MM.1S (cell line): ENCODE measurements around the gene PTTG1.

Source experiments
- DNase-seq: peaks from one replicate; pipeline ENCODE4 v3.0.0-alpha.2; 2015
- H2AFZ ChIP-seq: fragments of 300-600 bp; sonication (generic); 2 replicates; pipeline ENCODE4 v1.6.0; 2016; ENCODE audit warnings: antibody characterized with exemption, low read length
- H3F3A ChIP-seq: fragments of 300-600 bp; sonication (generic); 2 replicates; pipeline ENCODE4 v1.6.1; 2016; ENCODE audit warnings: mild to moderate bottlenecking, antibody characterized with exemption, low read length, moderate library complexity, mixed read lengths; ENCODE audit not compliant: insufficient read depth
- H3K27ac ChIP-seq: fragments of 300-600 bp; sonication (generic); 2 replicates; pipeline ENCODE4 v1.5.1; 2016; ENCODE audit warnings: mild to moderate bottlenecking, low read length
- H3K27me3 ChIP-seq: fragments of 300-600 bp; sonication (generic); replicated peaks from 2 replicates; pipeline ENCODE4 v1.6.0; 2016; ENCODE audit warnings: low read length; ENCODE audit not compliant: insufficient read depth
- H3K36me3 ChIP-seq: fragments of 300-600 bp; sonication (generic); replicated peaks from 2 replicates; pipeline ENCODE4 v1.6.1; 2016; ENCODE audit warnings: mild to moderate bottlenecking, low read length, mixed read lengths; ENCODE audit not compliant: insufficient read depth
- H3K4me1 ChIP-seq: fragments of 300-600 bp; sonication (generic); 2 replicates; pipeline ENCODE4 v1.6.1; 2016; ENCODE audit warnings: low read length, mixed read lengths
- H3K4me2 ChIP-seq: fragments of 300-600 bp; sonication (generic); 2 replicates; pipeline ENCODE4 v1.6.0; 2016; ENCODE audit warnings: low read depth, low read length
- H3K4me3 ChIP-seq: fragments of 300-600 bp; sonication (generic); 2 replicates; pipeline ENCODE4 v1.5.1; 2016; ENCODE audit warnings: low read length, mixed read lengths
- H3K79me2 ChIP-seq: fragments of 300-600 bp; sonication (generic); 2 replicates; pipeline ENCODE4 v1.6.1; 2016; ENCODE audit warnings: mixed run types, low read length, mixed read lengths
- H3K9ac ChIP-seq: fragments of 300-600 bp; sonication (generic); 2 replicates; pipeline ENCODE4 v1.6.1; 2016; ENCODE audit warnings: low read length, mixed read lengths
- H3K9me2 ChIP-seq: fragments of 300-600 bp; sonication (generic); replicated peaks from 2 replicates; pipeline ENCODE4 v1.6.1; 2016; ENCODE audit warnings: mild to moderate bottlenecking, low read length, mixed read lengths; ENCODE audit not compliant: insufficient read depth
- H3K9me3 ChIP-seq: fragments of 300-600 bp; sonication (generic); replicated peaks from 2 replicates; pipeline ENCODE4 v1.6.1; 2016; ENCODE audit warnings: mild to moderate bottlenecking, low read length, mixed read lengths; ENCODE audit not compliant: insufficient read depth
- H4K20me1 ChIP-seq: fragments of 300-600 bp; sonication (generic); 2 replicates; pipeline ENCODE4 v1.6.1; 2016; ENCODE audit warnings: mild to moderate bottlenecking, low read length, moderate library complexity, mixed read lengths; ENCODE audit not compliant: insufficient read depth
- EZH2 ChIP-seq: fragments of 300-600 bp; sonication (generic); optimal IDR thresholded peaks from 2 replicates; pipeline ENCODE3; 2017; ENCODE audit warnings: low read depth, mild to moderate bottlenecking, antibody characterized with exemption, low read length, mixed read lengths
- EZH2phosphoT487 ChIP-seq: fragments of 300-600 bp; sonication (generic); IDR thresholded peaks from 2 replicates; pipeline ENCODE4 v1.6.1; 2018; ENCODE audit warnings: antibody characterized with exemption, low read length
- TF ChIP-seq, protein P1 (sequence below): fragments of 300-600 bp; sonication (generic); IDR thresholded peaks from 2 replicates; pipeline ENCODE4 v1.5.1; 2016; ENCODE audit warnings: antibody characterized with exemption, low read length, mixed read lengths

PTTG1 gene

DNA sequence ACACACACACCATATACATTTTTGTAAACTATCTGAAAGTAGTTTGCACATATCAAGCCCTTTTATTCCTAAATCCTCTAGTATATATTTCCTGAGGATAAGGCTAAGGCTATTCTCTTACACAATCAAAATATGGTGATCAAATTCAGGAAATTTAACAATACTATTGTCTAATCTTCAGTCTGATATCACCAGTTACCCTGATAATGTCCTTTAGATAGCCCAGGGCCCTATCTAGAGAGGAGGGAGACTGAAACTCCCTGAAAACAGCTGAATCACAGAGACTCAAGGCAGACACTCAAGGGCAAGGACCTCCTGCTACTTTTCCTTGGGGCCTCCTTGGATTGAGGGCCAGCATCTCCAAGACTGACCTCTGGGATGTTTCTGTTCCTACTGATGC, 30.4 kb downstream of the PTTG1 start:
- no peaks in the 10 kb centered on the region for H4K20me1 ChIP-seq
- no peaks in the 10 kb centered on the region for H3K9me2 ChIP-seq
- H3K4me2 ChIP-seq, result no peak overlapping the region
- H3K4me3 ChIP-seq, result no peak overlapping the region
- H3K9me3 ChIP-seq, result no peaks in the 10 kb centered on the region
- no peaks in the 10 kb centered on the region for H3K79me2 ChIP-seq
- TF ChIP-seq EZH2phosphoT487 (no peak), EZH2 (no peak)
- TF ChIP-seq, protein P1, sequence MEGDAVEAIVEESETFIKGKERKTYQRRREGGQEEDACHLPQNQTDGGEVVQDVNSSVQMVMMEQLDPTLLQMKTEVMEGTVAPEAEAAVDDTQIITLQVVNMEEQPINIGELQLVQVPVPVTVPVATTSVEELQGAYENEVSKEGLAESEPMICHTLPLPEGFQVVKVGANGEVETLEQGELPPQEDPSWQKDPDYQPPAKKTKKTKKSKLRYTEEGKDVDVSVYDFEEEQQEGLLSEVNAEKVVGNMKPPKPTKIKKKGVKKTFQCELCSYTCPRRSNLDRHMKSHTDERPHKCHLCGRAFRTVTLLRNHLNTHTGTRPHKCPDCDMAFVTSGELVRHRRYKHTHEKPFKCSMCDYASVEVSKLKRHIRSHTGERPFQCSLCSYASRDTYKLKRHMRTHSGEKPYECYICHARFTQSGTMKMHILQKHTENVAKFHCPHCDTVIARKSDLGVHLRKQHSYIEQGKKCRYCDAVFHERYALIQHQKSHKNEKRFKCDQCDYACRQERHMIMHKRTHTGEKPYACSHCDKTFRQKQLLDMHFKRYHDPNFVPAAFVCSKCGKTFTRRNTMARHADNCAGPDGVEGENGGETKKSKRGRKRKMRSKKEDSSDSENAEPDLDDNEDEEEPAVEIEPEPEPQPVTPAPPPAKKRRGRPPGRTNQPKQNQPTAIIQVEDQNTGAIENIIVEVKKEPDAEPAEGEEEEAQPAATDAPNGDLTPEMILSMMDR, result no peak
- no peaks in the 10 kb centered on the region for H3K27me3 ChIP-seq
- no peaks in the 10 kb centered on the region for H3K36me3 ChIP-seq
- peaks cover 16% of the 10 kb centered on the region for H3K4me1 ChIP-seq
- H3K9ac ChIP-seq, result no peak overlapping the region
- DNase-seq, result no peak
- H2AFZ ChIP-seq, result no peak overlapping the region
- H3K27ac ChIP-seq, result no peak overlapping the region
- H3F3A ChIP-seq, result no peaks in the 10 kb centered on the region

DNA sequence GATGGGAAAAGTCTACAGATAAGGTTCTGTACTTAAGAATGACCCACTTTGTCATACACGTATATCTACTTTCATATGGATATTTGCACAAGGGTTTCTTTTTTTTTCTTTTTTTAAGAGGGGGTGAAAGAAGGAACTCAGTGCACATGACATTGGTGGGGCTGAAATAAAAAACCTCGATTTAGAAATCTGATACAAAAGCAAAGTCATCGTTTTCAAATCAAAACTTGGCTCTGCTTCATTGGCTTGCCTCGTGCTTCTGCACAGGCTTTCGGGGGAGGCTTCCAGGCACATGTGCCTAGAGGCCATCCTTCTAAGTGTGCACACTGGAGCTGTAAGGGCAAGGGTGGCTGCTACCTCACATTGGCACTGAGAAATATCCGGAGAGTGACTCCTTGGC, 31.1 kb downstream of the PTTG1 start:
- DNase-seq, result no peak
- H2AFZ ChIP-seq, result no peak overlapping the region
- no peaks in the 10 kb centered on the region for H3K9me3 ChIP-seq
- TF ChIP-seq, protein P1, result no peak
- TF ChIP-seq EZH2phosphoT487, result no peak
- no peak for TF ChIP-seq EZH2
- no peak overlapping the region for H3K27ac ChIP-seq
- H3K4me1 ChIP-seq, result peaks cover 16% of the 10 kb centered on the region
- H3F3A ChIP-seq, result no peaks in the 10 kb centered on the region
- no peaks in the 10 kb centered on the region for H4K20me1 ChIP-seq
- no peaks in the 10 kb centered on the region for H3K27me3 ChIP-seq
- no peak overlapping the region for H3K4me2 ChIP-seq
- no peaks in the 10 kb centered on the region for H3K79me2 ChIP-seq
- H3K36me3 ChIP-seq, result no peaks in the 10 kb centered on the region
- no peak overlapping the region for H3K9ac ChIP-seq
- no peak overlapping the region for H3K4me3 ChIP-seq
- H3K9me2 ChIP-seq, result no peaks in the 10 kb centered on the region

DNA sequence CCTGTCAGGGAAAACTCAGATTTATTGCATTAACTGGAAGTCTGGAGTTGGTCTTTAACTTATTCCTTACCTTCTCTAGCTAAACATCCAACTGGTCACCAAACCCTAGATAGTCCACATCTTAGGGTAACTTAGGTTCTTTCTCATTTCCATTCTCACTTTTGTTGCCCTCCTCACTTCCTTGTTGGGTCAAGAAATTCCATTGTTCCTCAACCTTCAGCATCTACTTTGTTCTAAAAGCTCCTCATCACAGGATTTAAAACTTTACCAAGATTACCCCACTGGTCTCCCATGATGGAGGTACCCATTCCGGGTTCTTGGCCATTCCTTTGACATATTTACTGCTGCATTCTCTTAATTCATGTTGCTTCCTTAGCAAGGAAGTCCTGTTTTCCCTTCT, 32.1 kb downstream of the PTTG1 start:
- no peaks in the 10 kb centered on the region for H3K79me2 ChIP-seq
- no peaks in the 10 kb centered on the region for H3K9me3 ChIP-seq
- no peaks in the 10 kb centered on the region for H3K9me2 ChIP-seq
- H3K4me3 ChIP-seq, result no peak overlapping the region
- H3K36me3 ChIP-seq, result no peaks in the 10 kb centered on the region
- no peaks in the 10 kb centered on the region for H3K27me3 ChIP-seq
- H4K20me1 ChIP-seq, result no peaks in the 10 kb centered on the region
- peaks cover 16% of the 10 kb centered on the region for H3K4me1 ChIP-seq
- no peak overlapping the region for H3K4me2 ChIP-seq
- H3K9ac ChIP-seq, result no peak overlapping the region
- H3K27ac ChIP-seq, result no peak overlapping the region
- TF ChIP-seq, protein P1, result no peak
- no peak for TF ChIP-seq EZH2
- no peak for TF ChIP-seq EZH2phosphoT487
- no peak for DNase-seq
- no peak overlapping the region for H2AFZ ChIP-seq
- H3F3A ChIP-seq, result no peaks in the 10 kb centered on the region

DNA sequence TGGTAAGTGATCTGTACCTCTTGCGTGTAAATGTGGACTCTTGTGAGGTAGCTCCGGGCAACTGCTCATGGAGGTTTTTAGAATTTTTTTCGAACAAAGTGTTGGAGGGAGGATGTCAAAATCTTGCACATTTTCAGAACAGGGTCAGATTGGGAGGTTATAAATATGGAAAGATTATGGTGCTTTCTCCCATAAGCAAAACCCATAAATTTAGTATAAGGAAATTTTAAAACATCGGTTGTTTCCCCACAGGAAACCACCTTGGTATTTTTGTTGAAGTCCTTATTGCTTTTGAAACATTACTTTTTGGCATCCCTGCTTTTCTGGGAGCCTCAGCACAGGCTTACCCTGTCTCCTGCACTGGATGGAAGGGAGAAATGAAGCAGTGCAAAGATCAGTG, 33.9 kb downstream of the PTTG1 start:
- TF ChIP-seq EZH2phosphoT487 (no peak), EZH2 (no peak)
- TF ChIP-seq, protein P1, result no peak
- H3K4me2 ChIP-seq, result no peak overlapping the region
- no peak overlapping the region for H3K27ac ChIP-seq
- H3K27me3 ChIP-seq, result no peaks in the 10 kb centered on the region
- peaks cover 8% of the 10 kb centered on the region for H3K4me1 ChIP-seq
- H2AFZ ChIP-seq, result no peak overlapping the region
- H4K20me1 ChIP-seq, result no peaks in the 10 kb centered on the region
- no peaks in the 10 kb centered on the region for H3K9me2 ChIP-seq
- no peak overlapping the region for H3K4me3 ChIP-seq
- no peaks in the 10 kb centered on the region for H3F3A ChIP-seq
- no peaks in the 10 kb centered on the region for H3K36me3 ChIP-seq
- no peak overlapping the region for H3K9ac ChIP-seq
- DNase-seq, result no peak
- no peaks in the 10 kb centered on the region for H3K9me3 ChIP-seq
- H3K79me2 ChIP-seq, result no peaks in the 10 kb centered on the region
